ENCODE measurements around the gene LSM7. TPM values are rescaled to one million over a fixed set of nuclear protein-coding genes. Genes with fewer than 3 reads are reported as not detected.

LSM7 gene
- total RNA-seq, 3 donors from 2014 or later: 95.1 to 188 (median 125) TPM

GRCh38 chr19:2288338-2288817 is 40.0 kb downstream of the LSM7 start:
- no peak for DNase-seq (ENCODE audit: low spot score in 2 of 2)
- H3K4me1 ChIP-seq: peaks cover 12 to 21% of the 10 kb centered on the region in 2 donors
- H3K4me3 ChIP-seq: no peak overlapping the region
- intact Hi-C loops (cut with DNase I; ENCODE audit: low total_unique reads): no loop called here
- no peaks in the 10 kb centered on the region for H3K36me3 ChIP-seq
- no peaks in the 10 kb centered on the region for H3K9me3 ChIP-seq
- TF ChIP-seq POLR2A (IDR thresholded peaks at IDR 0.05) (no peak), POLR2AphosphoS5 (IDR thresholded peaks at IDR 0.05) (no peak), CTCF (IDR thresholded peaks at IDR 0.05) (no peak)
- no peak overlapping the region for H3K27ac ChIP-seq
- H3K27me3 ChIP-seq: peaks cover 12 to 43% of the 10 kb centered on the region in 2 donors

- Histone ChIP-seq H3K4me1 (peaks cover 12 to 21% of the 10 kb centered on the region in 2 donors), H3K4me3 (no peak overlapping the region), H3K27ac (no peak overlapping the region), H3K27me3 (peaks cover 12 to 40% of the 10 kb centered on the region in 2 donors), H3K36me3 (no peaks in the 10 kb centered on the region), H3K9me3 (no peaks in the 10 kb centered on the region)
- DNase-seq (ENCODE audit: low spot score in 2 of 2): no peak
- intact Hi-C loops (cut with DNase I; ENCODE audit: low total_unique reads): no loop called here
- no peak for TF ChIP-seq POLR2A (IDR thresholded peaks at IDR 0.05)
- TF ChIP-seq POLR2AphosphoS5 (IDR thresholded peaks at IDR 0.05): no peak
Measured at GRCh38 chr19:2287585-2288337, 40.6 kb downstream of the LSM7 start.

DNA sequence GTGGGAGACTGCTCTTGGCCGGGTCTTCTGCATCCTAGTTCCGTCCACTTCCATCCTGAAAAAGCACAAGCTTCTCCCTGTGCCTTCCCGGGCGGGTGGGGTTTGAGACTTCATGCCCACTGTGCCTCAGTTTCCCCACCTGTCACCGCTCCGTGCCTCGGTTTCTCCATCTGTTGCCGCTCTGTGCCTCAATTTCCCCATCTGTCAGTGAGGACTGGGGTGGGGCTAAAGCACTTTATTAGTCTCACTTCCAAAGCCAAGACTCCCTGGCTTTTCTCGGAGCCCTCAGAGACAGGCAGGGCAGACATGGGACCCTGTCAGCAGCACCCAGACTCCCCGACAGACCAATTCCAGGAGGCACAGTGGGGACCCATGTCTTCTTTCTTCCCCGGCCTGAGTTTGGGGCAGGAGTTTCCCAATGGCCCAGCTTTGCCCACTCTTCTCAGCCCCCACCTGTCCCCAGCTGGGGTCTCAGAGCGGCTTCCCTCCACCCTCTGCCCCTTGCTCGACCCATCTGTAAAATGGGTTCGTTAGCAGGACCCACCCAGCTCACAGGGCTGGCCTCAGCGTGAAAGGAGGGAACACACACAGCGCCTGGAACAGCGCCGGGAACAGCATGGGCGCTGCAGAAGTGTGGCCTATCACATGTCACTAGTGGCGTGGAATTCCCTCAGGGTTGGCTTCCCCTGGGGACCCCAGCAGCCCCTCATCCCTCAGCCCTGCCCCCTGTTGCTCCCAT is 41.8 kb downstream of the LSM7 start:
- no peak overlapping the region for H3K4me3 ChIP-seq
- no peaks in the 10 kb centered on the region for H3K36me3 ChIP-seq
- peaks cover 9 to 34% of the 10 kb centered on the region in 2 donors for H3K27me3 ChIP-seq
- no peaks in the 10 kb centered on the region for H3K9me3 ChIP-seq
- H3K27ac ChIP-seq: no peak overlapping the region
- intact Hi-C loops (cut with DNase I; ENCODE audit: low total_unique reads): no loop called here
- peaks cover 12 to 21% of the 10 kb centered on the region in 2 donors for H3K4me1 ChIP-seq
- TF ChIP-seq POLR2AphosphoS5 (IDR thresholded peaks at IDR 0.05) (no peak), CTCF (IDR thresholded peaks at IDR 0.05) (no peak), POLR2A (IDR thresholded peaks at IDR 0.05) (no peak)
- DNase-seq (ENCODE audit: low spot score in 2 of 2): no peak

GRCh38 chr19:2283835-2284507 is 44.4 kb downstream of the LSM7 start:
- H3K27ac ChIP-seq: no peak overlapping the region
- no peak overlapping the region for H3K4me3 ChIP-seq
- no peaks in the 10 kb centered on the region for H3K9me3 ChIP-seq
- H3K4me1 ChIP-seq: no peaks in the 10 kb centered on the region
- TF ChIP-seq CTCF (IDR thresholded peaks at IDR 0.05) (no peak), POLR2A (IDR thresholded peaks at IDR 0.05) (no peak), POLR2AphosphoS5 (IDR thresholded peaks at IDR 0.05) (no peak)
- H3K36me3 ChIP-seq: no peaks in the 10 kb centered on the region
- H3K27me3 ChIP-seq: peaks cover 0 to 8% of the 10 kb centered on the region in 2 donors
- DNase-seq (ENCODE audit: low spot score in 2 of 2): no peak
- intact Hi-C loops (cut with DNase I; ENCODE audit: low total_unique reads): no loop called here

DNA sequence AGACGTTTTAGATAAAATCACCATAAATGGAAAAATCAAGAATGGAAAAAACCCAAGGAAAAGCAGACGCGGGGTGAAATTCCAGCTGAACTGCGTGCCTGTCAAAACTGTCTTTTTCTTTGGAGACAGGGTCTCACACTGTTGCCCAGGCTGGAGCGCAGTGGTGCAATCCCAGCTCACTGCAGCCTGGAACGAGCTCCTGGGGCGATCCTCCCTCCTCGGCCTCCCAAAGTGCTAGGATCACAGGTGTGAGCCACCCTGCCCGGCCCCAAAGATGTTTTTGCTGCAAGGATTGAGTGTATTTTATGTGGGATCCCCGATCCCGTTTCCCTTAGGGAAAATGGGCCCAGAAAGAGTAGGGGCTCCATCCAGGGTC is 45.5 kb downstream of the LSM7 start:
- Histone ChIP-seq H3K27me3 (no peaks in the 10 kb centered on the region), H3K27ac (no peak overlapping the region), H3K36me3 (no peaks in the 10 kb centered on the region), H3K4me3 (peak overlapping the region in 1 of 3 donors; percentile 55), H3K9me3 (no peaks in the 10 kb centered on the region), H3K4me1 (no peaks in the 10 kb centered on the region)
- no peak for DNase-seq (ENCODE audit: low spot score in 2 of 2)
- TF ChIP-seq CTCF (IDR thresholded peaks at IDR 0.05) (no peak), POLR2AphosphoS5 (IDR thresholded peaks at IDR 0.05) (no peak), POLR2A (IDR thresholded peaks at IDR 0.05) (no peak)
- intact Hi-C loops (cut with DNase I; ENCODE audit: low total_unique reads): no loop called here

All from breast epithelium (tissue), 4 donors.